NOMO-1 treated with DMSO at 0.1 percent for 48 hours (cell line): Measurements from ENCODE around the gene ATN1.

Experiments used
- DNase-seq: peaks from one replicate; lab custom pipeline; 2025; ENCODE audit not compliant: unreplicated experiment; lab: John Stamatoyannopoulos, UW

The ATN1 gene

DNA sequence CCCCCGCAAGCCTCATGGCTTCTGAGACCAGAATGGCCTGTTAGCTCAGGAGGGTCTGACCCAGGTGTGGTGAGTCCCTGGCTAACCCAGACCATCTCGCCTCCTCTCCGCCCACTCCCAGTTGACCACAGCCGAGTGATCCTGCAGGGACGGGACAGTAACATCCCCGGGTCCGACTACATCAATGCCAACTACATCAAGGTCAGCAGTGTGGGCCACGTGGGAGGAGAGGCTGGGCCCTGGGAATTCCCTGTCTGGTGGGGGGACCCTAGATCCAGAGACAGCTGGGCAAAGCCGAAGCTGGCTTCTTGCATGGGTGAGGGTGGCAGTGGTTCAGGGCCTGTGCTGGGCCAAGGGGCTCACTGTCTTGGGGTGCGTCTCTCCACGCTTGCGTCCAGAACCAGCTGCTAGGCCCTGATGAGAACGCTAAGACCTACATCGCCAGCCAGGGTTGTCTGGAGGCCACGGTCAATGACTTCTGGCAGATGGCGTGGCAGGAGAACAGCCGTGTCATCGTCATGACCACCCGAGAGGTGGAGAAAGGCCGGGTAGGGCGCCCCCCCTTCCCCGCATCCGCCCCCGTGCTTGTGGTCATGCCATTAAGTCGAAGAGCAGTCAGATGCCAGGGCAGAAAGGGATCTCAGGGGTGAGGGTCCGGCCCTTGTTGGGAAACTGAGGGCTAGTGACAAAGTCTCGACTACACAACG lies 28.4 kb downstream of the ATN1 start:
- no peak for DNase-seq

DNA sequence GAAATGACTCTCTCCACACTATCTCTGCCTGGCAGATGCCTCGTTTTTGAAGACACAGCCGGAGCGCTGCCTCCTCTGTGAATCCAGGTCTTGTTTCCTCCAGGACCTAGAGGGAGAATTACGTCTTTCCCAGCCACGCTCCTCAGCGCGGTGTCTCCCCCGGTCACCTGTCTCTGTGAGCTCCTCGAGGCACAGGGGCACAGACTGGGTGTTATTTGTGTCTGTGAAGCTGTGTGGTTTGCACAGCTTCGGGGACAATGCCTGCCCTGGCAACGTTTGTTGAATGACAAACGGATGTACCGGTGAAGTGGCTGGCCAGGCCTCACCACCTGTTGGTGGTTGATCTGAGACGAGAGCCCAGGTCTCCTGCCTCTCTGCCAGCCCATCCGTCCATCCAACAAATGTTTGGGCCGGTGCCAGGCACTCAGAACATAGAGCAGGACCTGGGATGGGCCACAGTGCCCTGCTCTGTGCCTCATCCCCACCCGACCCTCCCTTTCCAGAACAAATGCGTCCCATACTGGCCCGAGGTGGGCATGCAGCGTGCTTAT lies 29.5 kb downstream of the ATN1 start:
- no peak for DNase-seq

GRCh38 chr12:6957741-6958608 lies 30.2 kb downstream of the ATN1 start:
- DNase-seq = no peak

DNA sequence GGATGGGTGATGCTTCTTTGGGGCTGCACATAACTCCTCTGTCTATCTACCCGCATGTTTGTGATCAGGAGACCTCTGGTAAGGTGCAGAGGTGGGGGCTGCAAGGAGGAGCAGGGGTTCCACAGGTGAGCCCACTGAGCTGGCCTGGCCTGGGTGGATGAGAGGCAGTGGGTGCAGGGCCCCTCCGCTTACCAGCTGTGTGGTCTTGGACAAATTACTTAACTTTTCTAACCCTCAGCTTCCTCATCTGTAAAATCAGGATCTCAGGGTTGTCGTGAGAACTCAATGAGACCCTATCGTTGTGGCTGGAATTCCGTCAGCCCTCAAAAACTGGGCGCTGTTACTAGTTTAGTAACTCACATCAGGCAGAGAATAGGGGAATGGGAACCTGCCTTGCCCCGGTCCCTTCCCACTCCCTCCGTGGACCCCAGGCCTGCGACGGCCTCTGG lies 30.9 kb downstream of the ATN1 start:
- DNase-seq = peak; percentile 54

DNA sequence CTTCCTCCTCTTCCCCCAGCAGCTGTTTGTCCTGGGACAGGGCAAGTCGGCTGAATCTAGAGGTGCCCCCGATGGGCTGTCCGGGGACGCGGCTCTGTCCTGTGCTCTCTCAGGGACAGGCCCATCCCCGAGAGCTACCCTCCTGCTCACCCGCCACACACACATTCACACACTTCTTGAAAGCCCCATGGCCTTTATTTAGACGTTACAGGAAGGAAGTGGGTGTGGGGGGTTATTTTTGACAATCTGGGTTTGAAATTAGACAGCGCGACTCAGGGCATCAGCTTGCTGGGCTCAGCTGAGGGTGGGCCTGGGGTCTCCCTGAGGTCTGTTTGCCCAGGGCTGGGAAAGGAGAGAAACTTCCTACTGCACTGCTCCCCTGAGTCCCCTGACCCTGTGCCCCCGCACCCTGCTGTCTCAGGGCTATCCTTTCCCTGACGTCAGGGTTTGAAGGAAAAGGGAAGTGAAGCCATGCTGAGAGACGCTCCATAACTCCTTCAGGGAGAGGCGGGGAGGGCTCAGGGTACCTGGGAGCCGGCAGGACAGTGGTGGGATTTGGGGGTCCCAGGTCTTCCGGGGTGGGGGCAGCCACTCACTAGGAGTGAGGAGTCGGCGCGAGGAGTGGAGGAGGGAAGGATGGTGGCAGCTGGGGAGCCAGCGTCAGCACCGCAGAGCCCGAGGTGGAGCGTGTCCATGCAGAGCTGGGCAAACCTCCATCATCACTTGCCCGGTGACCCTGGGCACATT lies 31.5 kb downstream of the ATN1 start:
- peak; percentile 94 for DNase-seq

- DNase-seq = no peak
These were observed 32.2 kb downstream of the ATN1 start for GRCh38 chr12:6959805-6960592.

- peak; percentile 76 for DNase-seq
These were observed 33.0 kb downstream of the ATN1 start for GRCh38 chr12:6960593-6961277.

DNA sequence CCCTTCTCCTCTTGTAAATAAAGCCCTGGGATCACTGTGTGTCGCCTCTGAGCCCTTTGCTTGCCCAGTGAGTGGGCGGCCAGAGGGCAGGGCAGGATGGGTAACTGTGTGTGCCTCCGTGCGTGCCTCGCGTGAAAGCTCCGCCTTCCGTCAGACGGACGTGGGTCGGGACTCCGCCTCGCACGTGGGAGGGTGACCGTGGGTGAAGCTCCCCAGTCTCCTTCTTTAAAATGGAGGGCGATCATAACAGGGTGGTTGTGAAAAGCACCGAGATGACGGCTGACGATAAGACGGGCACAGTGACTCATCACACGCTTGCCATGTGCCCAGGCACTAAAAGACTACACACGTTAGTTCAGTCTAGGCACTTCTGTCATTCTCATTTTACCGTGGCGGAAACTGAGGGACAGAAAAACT lies 33.5 kb downstream of the ATN1 start:
- DNase-seq = peak; percentile 47

DNA sequence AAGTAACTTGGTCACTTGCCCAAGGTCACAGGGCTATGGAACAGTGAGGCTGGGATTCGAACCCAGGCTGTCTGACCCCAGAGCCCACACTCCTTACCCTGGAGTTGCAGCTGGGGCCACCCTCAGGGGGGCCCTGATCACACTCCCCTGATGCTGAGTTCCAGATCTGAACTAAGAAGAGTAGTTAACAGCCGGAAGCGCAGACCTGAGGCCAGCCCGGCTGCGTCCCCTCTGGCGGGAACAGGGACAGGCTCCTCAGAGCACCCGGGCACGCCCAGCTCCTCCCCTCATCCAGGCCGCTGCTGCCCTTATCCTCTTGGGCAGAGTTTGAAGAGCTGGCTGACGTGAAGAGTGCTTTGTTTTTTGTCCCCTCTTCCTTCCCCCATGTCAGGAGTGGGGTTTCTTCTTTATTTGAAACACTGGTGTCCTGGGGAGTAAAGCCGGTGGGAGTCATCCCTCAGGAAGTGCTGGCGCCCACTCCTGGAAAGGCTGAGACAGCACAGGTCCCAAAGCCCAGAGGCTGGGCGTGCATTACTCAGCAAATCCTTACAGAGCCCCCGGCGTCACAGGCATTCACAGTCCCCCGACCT lies 34.0 kb downstream of the ATN1 start:
- DNase-seq = peak; percentile 79

GRCh38 chr12:6962285-6963015 lies 34.7 kb downstream of the ATN1 start:
- peak; percentile 51 for DNase-seq

DNA sequence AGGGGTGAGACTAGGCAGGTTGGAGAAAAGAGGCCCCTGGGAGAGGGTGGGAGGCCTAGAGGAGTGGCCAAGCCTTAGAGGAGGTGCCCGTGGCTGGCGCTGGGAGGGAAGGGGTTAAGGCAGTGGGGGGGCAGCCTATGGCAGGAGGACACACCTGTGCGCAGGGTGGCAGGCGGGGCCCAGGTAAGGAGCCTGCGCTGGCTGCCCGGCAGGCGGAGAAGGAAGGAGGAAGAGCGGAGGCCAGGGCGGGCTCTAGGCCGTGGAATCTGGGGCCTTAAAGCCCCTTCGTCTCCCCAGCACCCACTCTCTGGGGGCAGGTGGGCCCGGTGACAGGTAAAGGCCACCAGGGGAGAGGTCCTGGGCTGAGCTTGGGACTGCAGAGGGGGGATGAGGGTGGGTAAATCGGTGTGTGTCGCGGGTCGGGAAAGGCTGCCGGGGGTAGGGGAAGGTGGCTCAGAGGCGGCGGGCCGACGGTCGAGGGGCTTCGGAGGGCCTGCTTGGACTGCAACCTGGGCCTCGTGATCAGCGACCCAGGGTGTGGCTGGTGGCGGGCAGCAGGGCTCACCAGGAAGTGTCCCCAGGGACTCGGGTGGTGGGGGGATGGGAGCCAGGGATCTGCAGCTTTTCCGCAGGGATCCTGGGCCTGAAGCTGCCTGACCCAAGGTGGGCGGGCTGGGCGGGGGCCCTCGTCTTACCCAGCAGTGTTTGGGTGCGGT lies 35.4 kb downstream of the ATN1 start:
- DNase-seq = no peak

DNA sequence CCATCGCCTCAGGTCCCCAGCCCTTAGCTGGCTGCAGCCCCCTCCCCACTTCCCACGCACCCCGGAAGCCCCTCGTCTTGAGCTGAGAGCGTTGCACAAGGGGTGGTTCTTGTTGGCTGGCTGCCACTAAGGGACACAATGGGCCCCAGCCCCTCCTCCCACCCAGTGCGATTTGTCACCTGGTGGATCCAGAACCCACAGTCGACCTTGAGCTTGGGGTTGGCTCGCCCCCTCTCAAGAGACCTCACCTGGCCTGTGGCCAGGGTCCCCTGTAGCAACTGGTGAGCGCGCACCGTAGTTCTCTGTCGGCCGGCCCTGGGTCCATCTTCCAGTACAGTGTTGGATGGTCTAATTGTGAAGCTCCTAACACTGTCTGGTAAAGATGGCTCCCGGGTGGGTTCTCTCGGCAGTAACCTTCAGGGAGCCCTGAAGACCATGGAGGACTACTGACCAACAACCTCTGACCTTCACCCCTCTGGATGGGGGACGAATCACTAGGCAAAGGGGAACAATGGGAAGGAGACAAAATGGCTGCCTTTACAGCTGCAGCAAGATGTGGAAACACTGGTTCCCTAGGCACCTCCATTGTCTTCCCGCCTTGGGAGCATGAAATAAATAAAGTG lies 36.1 kb downstream of the ATN1 start:
- no peak for DNase-seq

- no peak for DNase-seq
These were observed 36.9 kb downstream of the ATN1 start for GRCh38 chr12:6964605-6965025.

DNA sequence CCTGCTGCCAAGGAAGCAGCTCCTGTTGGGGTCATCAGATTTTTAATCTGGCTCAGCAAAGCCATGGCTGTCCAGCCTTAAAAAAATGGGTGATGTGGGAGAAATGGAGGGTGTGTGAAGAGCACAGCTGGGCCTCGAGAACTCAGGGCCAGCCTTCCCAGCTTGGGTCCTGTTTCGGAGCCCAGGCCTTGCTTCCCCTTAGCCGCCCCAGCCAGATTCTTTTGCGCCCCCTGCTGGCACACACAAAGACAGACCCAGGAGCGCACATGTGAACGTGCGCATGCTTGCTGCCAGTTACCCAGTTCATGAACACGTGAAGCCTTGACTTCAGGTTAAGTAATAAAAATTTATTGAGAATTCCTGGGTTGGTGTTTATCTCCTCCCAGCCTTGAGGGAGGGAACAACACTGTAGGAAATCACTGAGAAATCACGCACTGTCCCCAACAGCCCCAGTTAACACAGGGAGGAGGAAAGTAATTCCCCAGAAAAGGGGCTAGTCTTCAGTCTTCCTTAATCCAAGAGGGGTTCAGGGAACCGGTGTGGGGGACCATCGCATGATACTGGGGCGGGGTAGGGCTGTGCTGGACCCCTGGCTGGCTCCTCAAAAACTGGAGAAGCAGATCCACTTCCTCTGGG lies 37.4 kb downstream of the ATN1 start:
- peak; percentile 81 for DNase-seq

DNA sequence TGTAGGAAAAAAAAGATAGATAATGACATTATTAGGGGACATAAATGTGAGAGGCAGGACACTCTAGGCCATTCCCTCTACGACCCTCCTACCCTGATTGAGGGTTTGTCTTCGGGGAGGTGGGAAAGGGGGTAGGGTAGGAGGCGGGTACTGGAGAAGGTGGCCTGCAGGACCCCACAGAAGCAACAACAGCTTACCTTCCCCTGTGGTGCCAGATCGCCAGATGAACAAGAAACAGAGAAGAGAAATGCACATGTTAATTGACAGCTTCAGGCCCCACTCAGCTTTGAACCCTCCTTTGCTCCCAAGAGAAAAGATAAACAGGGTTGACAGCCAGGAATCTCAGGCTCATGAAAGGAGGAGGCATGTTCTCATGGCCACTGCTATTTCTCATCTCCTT lies 38.0 kb downstream of the ATN1 start:
- DNase-seq = no peak

DNA sequence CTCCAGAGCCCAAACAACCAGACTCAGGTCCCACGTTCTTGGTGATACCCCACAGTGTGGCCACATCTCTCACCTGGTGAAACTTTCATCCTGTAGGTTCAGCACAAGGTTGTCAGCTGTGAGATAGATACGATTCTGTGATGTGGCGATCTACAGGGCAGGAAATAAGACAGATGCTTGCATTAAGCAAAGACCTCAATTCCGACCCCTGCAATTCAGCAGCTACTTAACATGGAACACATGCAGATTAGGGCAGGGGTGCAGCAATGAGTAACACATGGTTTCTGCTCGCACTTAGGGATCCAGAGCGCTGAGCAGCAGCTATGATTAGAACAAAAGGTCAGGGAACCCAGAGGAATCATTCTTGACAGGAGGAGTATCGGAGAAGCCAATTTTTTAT lies 38.6 kb downstream of the ATN1 start:
- no peak for DNase-seq

- DNase-seq = no peak
These were observed 39.9 kb downstream of the ATN1 start for GRCh38 chr12:6967651-6968100.
